GM19043 (cell line): ENCODE results near the gene KICS2.

Source experiments
- ATAC-seq: cut with Tn5 transposase; IDR thresholded peaks from one replicate; pipeline ENCODE4 v1.9.1; 2021; ENCODE audit warnings: low read depth; ENCODE audit not compliant: unreplicated experiment

The KICS2 gene

DNA sequence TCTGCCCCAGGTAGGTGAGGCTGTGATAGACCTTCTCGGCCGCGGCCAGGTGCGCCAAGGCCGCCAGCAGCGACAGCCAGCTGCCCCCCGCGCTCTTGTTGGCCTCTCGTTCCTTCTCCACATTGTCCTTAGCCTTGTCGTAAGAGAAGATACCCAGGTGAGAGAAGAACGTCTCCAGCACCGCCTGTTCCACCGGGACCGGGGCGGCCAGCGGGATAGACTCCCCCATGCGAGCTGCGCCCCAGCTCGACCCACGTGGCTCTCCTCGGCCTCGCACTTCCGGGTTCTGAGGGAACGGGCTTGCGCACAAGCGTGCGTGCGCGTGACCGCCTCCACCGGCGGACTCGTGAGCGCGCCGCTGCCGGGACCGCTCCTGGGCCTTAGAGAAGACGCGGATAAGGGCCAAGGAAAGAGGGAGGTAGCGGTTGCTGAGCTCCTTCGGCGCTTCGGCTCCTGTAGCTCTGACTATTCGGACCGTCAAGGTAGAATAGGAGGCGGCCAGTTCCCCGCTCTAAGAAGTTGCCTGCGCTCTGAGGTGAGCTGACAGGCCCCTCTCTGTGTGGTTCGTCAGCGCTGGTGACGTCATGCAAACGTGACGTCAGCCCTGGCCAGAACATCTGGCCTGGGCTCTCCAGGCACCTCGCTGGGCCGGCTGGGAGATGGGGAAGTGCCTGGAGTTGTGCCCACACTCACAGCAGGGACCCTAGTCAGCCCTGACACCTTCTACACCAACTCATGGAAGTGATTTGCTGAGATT, at the start of gene KICS2:
Gene KICS2, minus strand, starts transcription at position 288 of the 757 bp plus-strand sequence. Its CDS starts 59 bp downstream, at position 229.
- peak; percentile 90 for ATAC-seq

DNA sequence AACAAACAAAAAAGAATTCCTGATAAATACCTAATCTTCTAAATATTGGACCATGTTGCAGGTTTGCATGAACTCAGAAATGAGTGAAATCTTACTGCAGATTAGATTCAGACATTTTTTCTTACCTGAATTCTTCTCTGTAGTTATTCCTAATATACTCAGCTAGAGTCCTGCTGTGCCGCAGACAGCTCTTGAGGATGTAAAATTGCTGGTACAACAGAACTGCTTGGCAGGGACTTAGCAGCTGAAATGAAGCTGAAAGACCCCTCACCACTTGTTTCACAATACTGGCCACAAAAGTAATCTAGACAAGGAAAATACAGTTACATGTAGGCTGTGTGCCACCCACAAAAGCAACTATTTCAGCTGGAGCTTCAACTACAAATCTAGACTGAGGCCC, 48.3 kb upstream of the KICS2 start:
- no peak for ATAC-seq

DNA sequence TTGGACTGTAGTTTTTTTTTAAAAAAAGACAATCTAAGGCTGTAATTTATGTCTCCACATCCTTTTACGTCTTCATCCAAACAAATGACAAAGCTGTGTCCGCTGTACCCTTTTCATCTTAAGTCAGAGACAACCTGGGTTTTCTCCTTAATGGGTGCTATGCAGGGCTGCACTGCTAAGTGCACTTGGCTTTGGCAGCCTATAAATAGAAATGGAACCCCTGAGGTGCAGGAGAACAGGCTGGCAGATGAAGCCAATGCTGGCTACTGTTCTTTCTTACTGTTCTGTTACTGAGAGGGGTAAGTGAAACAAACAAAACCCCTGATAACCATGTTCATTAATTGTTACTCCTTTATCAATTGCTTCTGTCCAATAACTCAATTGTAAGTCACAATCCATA, 47.1 kb upstream of the KICS2 start:
- ATAC-seq: no peak

DNA sequence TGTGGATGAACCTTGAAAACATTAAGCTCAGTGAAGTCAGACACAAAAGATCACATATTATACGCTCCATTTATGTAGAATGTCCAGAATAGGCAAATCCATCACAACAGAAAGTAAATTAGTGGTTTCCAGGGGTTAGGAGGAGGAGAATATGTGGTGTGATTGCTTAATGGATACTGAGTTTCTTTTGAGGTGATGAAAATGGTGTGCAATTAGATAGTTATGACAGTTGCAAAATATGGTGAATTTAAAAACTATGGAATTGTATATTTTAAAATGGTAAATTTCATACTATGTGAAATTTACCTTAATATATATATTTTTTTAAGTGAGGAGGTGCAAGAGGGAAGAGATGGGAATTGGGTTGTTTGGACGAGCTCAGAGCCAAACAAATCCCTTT, 46.3 kb upstream of the KICS2 start:
- no peak for ATAC-seq

DNA sequence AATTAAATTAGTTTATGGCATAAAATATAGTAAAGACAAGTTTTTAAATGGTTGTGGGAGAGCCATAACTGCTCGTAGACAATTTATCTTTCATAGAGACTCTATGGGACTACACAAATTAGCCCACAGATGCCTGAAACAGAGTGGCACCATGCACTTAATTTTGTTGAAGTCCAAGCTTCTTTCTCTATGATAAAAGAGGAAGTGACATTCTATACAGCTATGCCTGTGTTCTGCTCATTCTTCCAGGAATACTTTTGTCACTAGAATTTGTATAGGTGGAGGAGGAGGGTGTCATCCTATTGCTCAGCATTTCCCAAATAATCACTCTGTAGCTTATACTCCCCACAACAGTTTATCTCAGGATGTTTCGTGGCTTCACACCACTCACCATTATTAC, 43.7 kb upstream of the KICS2 start:
- no peak for ATAC-seq

DNA sequence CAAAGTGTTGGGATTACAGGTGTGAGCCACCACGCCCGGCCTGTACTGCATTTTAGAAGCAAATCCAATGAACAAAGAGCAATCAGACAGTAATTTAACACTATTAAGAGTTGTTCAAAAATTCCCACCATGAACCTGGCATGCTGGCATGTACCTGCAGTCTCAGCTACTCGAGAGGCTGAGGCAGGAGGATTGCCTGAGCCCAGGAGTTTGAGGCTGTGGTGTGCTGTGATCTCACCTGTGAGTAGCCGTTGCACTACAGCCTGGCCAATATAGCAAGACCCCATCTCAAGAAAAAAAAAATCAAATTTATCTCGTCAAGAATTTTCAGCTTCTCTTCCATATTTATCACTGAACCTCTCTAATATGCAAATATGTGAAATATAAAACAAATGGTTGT, 39.7 kb upstream of the KICS2 start:
- no peak for ATAC-seq

DNA sequence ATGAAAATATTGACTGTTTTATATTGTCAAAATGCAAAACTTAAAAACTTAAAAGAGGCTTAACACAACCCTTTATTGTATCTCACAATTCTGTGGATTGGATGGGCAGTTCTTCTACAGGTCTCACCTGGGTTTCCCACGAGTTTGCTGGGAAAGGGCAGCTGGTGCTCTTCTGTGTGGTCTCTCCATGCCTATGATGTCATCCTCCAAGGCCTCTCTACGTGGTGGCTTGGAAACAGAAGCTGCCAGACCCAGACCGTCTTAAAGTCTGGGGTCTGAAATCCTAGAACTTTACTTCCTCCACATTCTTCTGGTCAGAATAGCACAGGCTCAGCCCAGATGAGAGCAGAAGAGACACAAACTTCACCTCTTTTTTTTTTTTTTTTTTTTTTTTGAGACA, 36.5 kb upstream of the KICS2 start:
- ATAC-seq: no peak

DNA sequence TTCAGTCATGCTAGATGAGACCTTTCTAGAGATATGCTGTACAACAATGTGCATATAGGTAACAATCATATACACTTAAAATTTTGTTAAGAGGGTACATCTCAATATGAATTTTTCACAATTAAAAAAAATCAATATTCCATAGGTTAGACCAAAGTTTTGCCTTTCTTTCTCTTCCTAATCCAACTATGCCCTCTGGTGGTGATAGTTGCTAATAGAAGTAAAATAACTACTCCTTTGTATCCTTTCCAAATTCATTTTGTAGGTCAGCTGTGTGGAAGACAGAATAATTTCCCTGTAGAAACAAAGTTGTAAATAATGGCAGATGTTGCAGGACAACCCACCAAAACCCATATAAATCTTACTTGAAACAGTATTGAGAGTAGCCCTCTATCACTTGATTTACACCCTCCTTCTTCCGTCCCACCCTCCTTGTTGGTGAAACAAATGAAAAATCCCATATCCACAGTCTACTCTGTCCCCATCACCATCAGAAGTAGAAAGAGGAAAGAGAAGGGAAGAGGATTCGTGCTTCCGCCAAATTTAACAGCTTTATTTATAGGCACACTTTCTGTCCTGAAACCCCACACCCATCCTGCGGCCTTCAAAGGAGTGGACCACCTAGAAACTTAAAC, 34.2 kb upstream of the KICS2 start:
- no peak for ATAC-seq

DNA sequence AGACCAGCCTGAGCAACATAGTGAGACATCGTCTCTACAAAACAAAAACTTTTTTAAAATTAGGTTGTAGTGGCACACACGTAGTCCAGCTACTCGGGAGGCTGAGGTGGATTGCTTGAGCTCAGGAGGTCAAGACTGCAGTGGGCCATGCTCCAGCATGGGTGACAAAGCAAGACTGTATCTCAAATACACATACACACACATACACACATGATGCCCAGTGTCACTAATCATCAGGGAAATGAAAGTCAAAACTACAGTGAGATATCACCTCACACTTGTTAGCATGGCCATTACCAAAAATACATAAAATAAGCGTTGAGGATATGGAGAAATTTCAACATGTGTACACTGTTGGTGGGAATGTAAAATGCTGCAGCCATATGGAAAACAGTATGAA, 33.2 kb upstream of the KICS2 start:
- ATAC-seq: no peak

DNA sequence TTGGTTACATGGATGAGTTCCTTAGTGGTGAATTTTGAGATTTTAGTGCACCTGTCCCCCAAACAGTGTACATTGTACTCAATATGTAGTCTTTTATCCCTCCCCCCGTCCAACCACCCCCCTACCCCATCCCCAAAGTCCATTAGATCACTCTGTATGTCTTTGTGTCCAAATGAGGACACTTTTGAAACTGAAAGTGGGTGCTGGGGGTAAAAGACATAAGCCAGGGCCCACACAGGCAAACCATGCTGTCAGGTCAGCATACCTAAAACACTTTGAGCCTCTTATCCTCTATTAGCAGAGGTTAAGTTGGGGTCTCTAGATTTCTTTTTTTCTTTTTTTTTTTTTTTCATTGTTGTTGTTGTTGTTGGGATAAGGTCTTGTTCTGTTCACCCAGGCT, 31.3 kb upstream of the KICS2 start:
- ATAC-seq: no peak

DNA sequence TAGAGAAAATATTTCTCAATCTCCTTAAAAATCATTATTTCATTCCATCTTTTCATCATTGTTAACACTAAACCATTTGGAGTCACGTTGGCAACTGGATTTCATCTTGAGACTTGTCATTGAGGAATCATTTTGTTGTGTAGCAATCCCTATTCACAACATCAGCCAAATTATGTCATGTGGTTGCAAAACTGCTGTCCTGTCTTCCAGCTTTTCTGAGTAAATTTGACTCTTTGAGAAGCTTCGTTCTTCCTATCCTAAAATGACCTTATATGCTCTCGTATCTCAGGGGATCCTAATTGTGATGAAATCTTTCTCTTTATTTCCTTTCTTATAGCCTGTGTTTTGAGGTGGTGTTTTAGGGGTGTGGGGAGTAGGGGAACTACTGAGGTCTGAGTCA, 30.6 kb upstream of the KICS2 start:
- no peak for ATAC-seq

DNA sequence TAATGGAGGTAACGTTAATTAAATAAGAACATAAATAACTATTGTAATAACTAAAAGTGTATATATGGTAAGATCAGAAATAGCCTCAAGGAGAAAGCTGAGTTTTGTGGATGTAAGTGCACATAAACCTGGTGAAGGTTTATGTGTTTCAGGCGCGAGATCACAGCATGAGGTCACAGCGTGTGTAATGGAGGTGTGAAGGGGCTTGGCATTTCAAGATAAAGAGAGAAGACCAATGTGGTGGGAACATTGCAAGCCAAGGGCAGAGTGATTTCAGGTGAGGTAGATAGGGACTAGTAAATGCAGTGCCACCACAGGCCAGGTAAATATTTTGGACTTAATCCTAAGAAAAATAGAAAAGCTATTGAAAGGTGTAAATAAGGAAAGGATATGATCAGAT, 21.7 kb upstream of the KICS2 start:
- no peak for ATAC-seq

DNA sequence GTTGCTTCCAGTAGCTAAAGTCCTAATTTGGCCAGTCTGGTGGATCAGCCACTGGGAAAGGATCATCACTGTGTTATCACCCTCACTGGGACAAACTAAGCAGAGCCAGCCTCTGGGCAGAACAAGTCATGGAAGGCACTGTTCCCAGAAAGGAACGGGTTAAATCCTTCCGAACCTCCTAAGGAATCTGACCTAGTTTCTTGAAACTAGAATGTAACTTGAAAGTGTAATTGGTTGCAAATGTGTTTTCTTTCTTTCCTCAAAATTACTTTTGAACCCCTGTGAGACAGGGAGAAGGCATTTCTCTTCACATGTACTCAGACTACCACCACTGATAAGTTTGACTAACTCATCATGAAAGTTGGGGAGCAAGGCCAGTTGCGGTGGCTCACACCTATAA, 18.7 kb upstream of the KICS2 start:
- ATAC-seq: no peak

DNA sequence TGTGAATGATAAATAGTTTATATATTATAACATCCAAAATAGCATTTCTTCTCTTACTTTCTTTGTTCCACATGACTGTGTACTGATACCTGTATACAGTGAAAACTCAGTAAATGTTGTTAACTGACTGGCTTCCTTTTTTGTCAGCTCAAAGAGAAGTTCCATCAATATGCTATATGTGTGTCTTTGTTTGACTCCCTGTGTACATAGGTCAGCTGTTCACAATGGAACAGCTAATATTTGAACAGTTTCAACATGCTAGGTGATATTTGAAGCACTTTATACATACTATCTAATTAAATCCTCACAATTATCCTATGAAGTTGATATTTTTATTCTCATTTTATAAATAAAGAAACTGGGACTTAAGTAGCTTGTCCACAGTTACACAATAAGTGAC, 15.3 kb upstream of the KICS2 start:
- ATAC-seq: no peak

DNA sequence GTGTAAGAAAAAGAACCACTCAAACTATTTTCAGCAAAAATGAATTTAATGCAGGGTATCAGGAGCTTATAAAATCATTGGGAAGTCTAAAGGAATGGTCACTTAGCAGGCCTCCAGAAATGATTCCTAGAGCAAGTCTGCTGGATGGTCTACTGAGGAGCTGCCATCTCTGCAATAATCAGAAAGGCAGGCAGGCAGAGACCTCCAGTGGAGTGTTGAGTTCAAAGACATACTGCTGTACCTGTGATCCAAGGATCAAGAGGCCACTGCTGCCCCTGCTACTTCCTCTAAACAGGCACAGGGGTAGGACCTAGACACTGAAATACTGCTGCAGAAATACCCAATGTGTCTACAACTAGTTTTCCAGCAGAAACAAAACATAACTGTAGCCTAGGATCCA, 14.5 kb upstream of the KICS2 start:
- ATAC-seq: no peak

DNA sequence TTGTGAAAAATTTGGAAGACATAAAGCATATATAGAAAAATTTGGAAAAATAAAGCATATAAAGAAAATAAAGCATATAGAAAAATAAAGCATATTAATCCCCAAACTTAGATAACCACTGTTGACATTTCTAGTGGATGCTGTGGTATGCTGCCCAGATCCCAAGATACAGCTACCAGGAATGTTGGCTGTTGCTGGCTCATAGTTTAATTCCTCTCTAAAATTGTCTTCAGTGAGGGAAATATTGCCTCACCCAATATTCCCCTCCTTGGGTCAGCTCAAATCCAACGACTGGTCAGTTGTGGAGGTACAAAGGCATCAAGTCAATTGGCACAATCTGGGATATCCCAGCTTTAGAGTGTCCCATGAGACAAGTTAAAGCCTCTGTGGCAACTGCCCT, 10.1 kb upstream of the KICS2 start:
- ATAC-seq: no peak

DNA sequence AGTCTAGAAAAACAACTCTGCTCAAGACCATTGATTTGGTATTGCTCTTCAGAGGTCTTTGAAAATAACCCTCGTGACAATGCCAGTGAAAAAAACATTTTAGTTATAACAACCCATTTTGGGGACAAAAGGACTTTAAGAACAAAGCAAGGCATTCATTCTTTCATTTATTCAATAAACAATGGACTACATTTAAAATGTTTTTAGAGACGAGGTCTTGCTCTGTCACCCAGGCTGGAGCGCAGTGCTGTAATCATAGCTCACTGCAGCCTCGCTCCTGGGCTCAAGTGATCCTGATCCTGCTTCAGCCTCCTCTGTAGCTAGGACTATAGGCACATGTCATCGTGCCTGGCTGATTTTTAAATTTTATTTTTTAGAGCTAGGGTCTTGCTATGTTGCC, 7.7 kb upstream of the KICS2 start:
- no peak for ATAC-seq

DNA sequence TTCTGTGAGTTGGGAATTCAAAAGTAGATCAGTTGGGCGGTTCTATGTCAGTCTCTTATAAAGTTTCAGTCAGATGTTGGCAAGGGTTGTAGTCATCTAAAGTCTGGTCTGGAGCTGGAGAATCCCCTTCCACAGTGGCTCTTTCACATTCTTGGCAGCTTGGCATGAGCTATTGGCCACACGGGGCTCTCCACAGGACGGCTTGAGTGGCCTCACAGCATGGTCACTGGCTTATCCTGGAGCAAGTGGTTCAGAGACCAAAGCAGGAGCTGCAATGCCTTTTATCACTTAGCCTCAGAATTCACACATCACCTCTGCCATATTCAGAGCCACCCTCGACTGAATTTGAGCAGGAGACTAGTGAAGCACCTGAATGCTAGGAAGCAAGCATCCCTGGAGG, 7.1 kb upstream of the KICS2 start:
- no peak for ATAC-seq

DNA sequence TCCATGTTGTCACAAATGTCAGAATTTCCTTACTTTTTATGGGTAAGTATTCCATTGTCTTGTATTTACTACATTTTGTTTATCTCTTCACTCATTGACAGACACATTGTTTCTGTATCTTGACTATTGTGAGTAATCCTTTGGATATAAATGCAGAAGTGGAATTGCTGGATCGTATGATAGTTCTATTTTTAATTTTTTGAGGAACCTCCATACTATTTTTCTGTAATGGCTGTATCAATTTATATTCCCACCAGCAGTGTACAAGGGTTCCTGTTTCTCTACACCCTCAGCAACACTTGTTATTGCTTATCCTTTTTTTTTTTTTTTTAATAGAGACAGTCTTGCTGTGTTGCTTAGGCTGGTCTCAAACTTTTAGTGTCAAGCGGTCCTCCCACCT, 3.5 kb upstream of the KICS2 start:
- ATAC-seq: no peak

DNA sequence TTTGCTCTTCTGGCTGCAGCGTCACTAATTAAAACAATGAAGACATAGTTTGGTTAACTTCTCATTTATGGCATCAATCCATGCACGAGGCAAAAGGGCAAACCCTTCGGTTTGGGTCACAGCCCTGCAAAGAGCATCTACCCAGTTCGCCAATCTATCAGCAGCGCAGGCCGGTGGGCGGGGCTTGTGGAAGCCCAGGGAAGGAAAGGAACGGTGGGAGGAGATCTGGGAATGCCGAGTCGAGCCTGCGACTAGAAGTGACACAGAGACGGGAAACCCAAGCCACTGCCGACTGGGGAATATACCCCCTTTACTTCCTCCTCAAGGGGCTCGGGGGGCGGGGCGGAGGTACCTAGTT, 466 bp downstream of the KICS2 start:
- ATAC-seq: peak; percentile 14

DNA sequence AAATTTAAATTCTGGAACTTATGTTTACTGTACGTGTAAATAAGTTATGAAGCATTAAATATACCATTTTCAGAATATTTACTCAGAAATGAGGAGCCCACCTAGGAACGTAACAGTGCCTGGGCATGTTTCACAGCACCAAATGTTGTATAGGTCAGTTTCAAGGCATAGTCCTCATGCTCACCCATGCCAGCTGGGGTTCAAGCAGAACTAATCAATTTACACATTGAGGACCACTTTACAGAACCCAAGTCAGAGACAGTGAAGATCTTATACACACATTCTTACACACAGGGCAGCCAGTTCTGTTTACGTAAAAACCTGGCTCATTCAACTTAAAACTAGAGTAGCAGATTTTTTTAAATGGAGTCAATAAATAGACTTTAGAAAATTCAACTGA, 2.0 kb downstream of the KICS2 start:
- ATAC-seq: no peak

DNA sequence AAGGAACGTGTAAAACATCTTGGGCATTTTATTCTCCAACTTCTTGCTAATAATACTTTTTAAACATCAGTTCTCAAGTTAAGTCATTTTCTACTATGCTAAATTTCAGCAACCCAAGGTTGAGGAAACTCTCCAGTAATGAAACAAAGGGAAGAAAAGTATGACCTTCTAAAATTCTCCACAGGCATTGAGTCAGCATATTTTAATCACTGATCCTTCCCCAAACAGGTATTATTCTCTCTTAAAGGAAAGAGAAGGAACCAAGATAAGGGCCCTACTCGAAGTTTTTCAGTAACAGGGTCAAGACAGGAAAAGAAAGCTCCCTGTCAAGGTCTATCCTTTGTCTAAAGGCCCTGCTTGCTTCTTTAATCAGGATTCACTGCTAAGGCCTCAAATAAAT, 3.0 kb downstream of the KICS2 start:
- ATAC-seq: no peak

DNA sequence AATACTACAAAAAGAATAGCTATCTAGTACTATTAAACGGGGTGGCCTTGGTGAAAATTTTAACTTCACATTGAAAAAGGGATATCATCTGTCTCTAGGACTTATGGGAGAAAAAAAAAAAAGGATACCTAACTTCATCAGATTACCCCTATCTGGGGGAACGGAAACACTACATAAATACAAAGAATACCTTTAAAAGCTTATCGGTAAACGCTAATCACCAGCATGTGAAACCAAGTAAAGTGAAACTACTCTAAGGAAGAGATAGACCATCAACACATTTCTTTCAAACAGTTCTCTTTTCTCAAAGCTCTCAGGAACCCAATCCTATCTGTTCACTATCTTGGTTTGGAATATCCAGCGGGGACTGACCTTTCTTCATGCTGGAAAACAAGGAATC, 3.5 kb downstream of the KICS2 start:
- no peak for ATAC-seq
